ENCODE measurements around the gene VCAN.

Gene VCAN

DNA sequence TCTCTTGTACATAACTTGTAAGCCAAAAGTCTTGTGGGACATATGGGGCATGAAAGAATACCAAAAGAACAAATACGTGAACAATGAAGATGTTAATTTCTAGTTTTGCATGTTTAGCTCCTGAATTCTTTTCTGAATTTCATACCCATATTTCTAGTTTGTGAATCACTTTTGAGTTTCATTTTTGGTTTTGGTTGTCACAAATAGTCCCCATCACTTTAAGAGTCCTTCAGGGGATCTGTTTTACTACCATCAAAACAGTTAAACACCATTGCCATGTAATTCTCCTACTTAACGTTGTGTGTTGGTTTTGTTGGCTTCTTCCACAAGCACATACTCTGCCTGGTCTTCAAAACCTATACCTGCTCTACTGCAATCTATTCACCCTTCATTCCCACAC, 27.0 kb downstream of the VCAN start:
- POLR2A ChIA-PET: no interaction called here
- Histone ChIP-seq H3K36me3 (ENCODE audit: control insufficient read depth in 2 of 2, insufficient read depth in 1 of 2, low read length in 2 of 2) (peaks cover 31 to 36% of the 10 kb centered on the region in 2 experiments), H3K4me3 (ENCODE audit: low read depth, low read length) (no peak overlapping the region), H3K9me3 (ENCODE audit: control insufficient read depth, insufficient read depth, low read depth, low read length) (no peaks in the 10 kb centered on the region; the same call in 1 of the 2 replicates), H3K4me1 (ENCODE audit: control insufficient read depth, insufficient read depth, low read length) (peaks cover 1% of the 10 kb centered on the region; the same call in 1 of the 2 replicates), H3K27ac (ENCODE audit: extremely low read depth, low read depth, low read length) (no peak overlapping the region)
- TF ChIP-seq ZNF654 (tag by site-specific recombination; IDR thresholded peaks at IDR 0.05; ENCODE audit: low read depth) (no peak), ZNF623 (tag by site-specific recombination; IDR thresholded peaks at IDR 0.05) (no peak), ZSCAN23 (tag by site-specific recombination; IDR thresholded peaks at IDR 0.05) (no peak), ZXDB (tag by site-specific recombination; IDR thresholded peaks at IDR 0.05) (no peak), BCL11A (tag by site-specific recombination; IDR thresholded peaks at IDR 0.05; ENCODE audit: low read depth) (no peak), ZBTB1 (tag by site-specific recombination; IDR thresholded peaks at IDR 0.05) (no peak), ZNF398 (tag by site-specific recombination; IDR thresholded peaks at IDR 0.05) (no peak)
- TF ChIP-seq, protein P1, sequence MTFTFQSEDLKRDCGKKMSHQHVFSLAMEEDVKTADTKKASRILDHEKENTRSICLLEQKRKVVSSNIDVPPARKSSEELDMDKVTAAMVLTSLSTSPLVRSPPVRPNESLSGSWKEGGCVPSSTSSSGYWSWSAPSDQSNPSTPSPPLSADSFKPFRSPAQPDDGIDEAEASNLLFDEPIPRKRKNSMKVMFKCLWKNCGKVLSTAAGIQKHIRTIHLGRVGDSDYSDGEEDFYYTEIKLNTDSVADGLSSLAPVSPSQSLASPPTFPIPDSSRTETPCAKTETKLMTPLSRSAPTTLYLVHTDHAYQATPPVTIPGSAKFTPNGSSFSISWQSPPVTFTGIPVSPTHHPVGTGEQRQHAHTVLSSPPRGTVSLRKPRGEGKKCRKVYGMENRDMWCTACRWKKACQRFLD (tag by site-specific recombination; IDR thresholded peaks at IDR 0.05): no peak
- TF ChIP-seq, protein P2, sequence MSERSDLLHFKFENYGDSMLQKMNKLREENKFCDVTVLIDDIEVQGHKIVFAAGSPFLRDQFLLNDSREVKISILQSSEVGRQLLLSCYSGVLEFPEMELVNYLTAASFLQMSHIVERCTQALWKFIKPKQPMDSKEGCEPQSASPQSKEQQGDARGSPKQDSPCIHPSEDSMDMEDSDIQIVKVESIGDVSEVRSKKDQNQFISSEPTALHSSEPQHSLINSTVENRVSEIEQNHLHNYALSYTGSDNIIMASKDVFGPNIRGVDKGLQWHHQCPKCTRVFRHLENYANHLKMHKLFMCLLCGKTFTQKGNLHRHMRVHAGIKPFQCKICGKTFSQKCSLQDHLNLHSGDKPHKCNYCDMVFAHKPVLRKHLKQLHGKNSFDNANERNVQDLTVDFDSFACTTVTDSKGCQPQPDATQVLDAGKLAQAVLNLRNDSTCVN (tag by site-specific recombination; optimal IDR thresholded peaks at IDR 0.05): no peak
- TF ChIP-seq, protein P3, sequence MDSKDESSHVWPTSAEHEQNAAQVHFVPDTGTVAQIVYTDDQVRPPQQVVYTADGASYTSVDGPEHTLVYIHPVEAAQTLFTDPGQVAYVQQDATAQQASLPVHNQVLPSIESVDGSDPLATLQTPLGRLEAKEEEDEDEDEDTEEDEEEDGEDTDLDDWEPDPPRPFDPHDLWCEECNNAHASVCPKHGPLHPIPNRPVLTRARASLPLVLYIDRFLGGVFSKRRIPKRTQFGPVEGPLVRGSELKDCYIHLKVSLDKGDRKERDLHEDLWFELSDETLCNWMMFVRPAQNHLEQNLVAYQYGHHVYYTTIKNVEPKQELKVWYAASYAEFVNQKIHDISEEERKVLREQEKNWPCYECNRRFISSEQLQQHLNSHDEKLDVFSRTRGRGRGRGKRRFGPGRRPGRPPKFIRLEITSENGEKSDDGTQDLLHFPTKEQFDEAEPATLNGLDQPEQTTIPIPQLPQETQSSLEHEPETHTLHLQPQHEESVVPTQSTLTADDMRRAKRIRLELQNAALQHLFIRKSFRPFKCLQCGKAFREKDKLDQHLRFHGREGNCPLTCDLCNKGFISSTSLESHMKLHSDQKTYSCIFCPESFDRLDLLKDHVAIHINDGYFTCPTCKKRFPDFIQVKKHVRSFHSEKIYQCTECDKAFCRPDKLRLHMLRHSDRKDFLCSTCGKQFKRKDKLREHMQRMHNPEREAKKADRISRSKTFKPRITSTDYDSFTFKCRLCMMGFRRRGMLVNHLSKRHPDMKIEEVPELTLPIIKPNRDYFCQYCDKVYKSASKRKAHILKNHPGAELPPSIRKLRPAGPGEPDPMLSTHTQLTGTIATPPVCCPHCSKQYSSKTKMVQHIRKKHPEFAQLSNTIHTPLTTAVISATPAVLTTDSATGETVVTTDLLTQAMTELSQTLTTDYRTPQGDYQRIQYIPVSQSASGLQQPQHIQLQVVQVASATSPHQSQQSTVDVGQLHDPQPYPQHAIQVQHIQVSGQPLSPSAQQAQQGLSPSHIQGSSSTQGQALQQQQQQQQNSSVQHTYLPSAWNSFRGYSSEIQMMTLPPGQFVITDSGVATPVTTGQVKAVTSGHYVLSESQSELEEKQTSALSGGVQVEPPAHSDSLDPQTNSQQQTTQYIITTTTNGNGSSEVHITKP (tag by site-specific recombination; IDR thresholded peaks at IDR 0.05): no peak
- CTCF ChIA-PET: interaction anchor here (0.7 kb wide), 1 partner anchor 406 kb away, joined by 3 read pairs; no protein-coding TSS in a partner anchor

DNA sequence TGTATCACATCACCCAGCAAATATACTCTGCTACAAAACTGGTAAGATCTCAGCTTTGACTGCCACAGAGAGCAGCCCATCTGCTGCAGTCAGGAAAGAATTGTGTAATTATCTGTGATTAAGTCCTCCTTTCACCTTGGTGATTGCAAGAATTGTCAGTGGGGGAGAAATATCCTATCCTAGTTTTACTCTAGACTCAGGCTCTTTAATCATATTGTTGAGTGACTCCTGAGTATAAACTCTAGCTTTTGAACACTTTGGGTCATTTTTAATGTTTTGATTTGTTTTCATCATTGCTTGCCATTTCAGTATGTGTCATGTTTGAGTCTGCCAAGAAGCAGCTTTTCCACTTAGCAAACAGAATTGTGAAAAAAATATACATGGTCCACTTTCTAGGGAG, 32.1 kb downstream of the VCAN start:
- POLR2A ChIA-PET: no interaction called here
- CTCF ChIA-PET: interaction anchor here (1.2 kb wide), 1 partner anchor 30 kb away, joined by 3 read pairs; no protein-coding TSS in a partner anchor
- Histone ChIP-seq H3K4me3 (ENCODE audit: low read depth, low read length) (no peak overlapping the region), H3K27ac (ENCODE audit: extremely low read depth, low read depth, low read length) (no peak overlapping the region), H3K36me3 (ENCODE audit: control insufficient read depth in 2 of 2, insufficient read depth in 1 of 2, low read length in 2 of 2) (peaks cover 5 to 25% of the 10 kb centered on the region in 2 experiments), H3K9me3 (ENCODE audit: control insufficient read depth, insufficient read depth, low read depth, low read length) (no peaks in the 10 kb centered on the region), H3K4me1 (ENCODE audit: control insufficient read depth, insufficient read depth, low read length) (no peaks in the 10 kb centered on the region)
- TF ChIP-seq ZBTB7A (tag by site-specific recombination; IDR thresholded peaks at IDR 0.05; ENCODE audit: low read depth) (no peak), ZFP3 (tag by site-specific recombination; IDR thresholded peaks at IDR 0.05; ENCODE audit: low read depth) (no peak), YY1 (tag by site-specific recombination; IDR thresholded peaks at IDR 0.05) (no peak), ZNF549 (tag by site-specific recombination; IDR thresholded peaks at IDR 0.05) (no peak), SALL2 (tag by site-specific recombination; IDR thresholded peaks at IDR 0.05; ENCODE audit: borderline replicate concordance) (no peak), HOXC10 (CRISPR knock-in tag; IDR thresholded peaks at IDR 0.05) (no peak), ZNF518A (tag by site-specific recombination; conservative IDR thresholded peaks at IDR 0.05; ENCODE audit: low read depth) (no peak)
- TF ChIP-seq, protein P4, sequence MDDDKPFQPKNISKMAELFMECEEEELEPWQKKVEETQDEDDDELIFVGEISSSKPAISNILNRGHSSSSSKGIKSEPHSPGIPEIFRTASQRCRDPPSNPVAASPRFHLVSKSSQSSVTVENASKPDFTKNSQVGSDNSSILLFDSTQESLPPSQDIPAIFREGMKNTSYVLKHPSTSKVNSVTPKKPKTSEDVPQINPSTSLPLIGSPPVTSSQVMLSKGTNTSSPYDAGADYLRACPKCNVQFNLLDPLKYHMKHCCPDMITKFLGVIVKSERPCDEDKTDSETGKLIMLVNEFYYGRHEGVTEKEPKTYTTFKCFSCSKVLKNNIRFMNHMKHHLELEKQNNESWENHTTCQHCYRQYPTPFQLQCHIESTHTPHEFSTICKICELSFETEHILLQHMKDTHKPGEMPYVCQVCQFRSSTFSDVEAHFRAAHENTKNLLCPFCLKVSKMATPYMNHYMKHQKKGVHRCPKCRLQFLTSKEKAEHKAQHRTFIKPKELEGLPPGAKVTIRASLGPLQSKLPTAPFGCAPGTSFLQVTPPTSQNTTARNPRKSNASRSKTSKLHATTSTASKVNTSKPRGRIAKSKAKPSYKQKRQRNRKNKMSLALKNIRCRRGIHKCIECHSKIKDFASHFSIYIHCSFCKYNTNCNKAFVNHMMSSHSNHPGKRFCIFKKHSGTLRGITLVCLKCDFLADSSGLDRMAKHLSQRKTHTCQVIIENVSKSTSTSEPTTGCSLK (tag by site-specific recombination; IDR thresholded peaks at IDR 0.05): no peak

Measured in HEK293 (cell line).